ENCODE measurements around the gene POLR2C. TPM values are rescaled to one million over a fixed set of nuclear protein-coding genes. Genes with fewer than 3 reads are reported as not detected.

The POLR2C gene
- total RNA-seq, 6 experiments from 2014 or later = 66.0 to 79.4 (median 71.3) TPM

DNA sequence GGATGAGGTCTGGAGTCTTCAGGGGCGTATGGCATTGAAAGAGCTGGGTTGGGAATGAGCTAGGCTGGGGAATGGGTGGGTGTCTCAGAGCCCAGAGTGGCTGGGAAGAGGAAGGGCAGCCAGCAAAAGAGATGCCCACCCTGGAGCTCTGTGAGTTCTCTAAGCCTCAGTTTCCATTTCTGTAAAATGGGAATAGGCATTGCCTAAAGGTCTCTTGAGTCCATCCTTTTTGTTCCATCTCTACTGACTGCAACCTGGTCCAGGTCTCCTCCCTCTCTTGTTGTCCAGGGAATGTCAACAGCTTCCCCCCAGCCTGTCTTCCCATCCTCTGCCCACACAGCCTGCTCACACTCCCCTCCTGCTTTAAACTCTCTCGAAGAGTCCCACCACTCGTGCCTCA, 54.3 kb downstream of the POLR2C start:
- Mint-ChIP-seq H3K27ac (no peak overlapping the region), H3K9me3 (no peaks in the 10 kb centered on the region), H3K36me3 (ENCODE audit: low read depth) (no peaks in the 10 kb centered on the region), H3K4me3 (no peak overlapping the region), H3K4me1 (ENCODE audit: low read depth) (no peaks in the 10 kb centered on the region), H3K27me3 (ENCODE audit: insufficient read depth) (peaks cover 3% of the 10 kb centered on the region; the same call in 1 of the 2 replicates)
- DNase-seq = no peak
- TF ChIP-seq, protein P1, sequence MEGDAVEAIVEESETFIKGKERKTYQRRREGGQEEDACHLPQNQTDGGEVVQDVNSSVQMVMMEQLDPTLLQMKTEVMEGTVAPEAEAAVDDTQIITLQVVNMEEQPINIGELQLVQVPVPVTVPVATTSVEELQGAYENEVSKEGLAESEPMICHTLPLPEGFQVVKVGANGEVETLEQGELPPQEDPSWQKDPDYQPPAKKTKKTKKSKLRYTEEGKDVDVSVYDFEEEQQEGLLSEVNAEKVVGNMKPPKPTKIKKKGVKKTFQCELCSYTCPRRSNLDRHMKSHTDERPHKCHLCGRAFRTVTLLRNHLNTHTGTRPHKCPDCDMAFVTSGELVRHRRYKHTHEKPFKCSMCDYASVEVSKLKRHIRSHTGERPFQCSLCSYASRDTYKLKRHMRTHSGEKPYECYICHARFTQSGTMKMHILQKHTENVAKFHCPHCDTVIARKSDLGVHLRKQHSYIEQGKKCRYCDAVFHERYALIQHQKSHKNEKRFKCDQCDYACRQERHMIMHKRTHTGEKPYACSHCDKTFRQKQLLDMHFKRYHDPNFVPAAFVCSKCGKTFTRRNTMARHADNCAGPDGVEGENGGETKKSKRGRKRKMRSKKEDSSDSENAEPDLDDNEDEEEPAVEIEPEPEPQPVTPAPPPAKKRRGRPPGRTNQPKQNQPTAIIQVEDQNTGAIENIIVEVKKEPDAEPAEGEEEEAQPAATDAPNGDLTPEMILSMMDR (IDR thresholded peaks at IDR 0.05) = no peak

DNA sequence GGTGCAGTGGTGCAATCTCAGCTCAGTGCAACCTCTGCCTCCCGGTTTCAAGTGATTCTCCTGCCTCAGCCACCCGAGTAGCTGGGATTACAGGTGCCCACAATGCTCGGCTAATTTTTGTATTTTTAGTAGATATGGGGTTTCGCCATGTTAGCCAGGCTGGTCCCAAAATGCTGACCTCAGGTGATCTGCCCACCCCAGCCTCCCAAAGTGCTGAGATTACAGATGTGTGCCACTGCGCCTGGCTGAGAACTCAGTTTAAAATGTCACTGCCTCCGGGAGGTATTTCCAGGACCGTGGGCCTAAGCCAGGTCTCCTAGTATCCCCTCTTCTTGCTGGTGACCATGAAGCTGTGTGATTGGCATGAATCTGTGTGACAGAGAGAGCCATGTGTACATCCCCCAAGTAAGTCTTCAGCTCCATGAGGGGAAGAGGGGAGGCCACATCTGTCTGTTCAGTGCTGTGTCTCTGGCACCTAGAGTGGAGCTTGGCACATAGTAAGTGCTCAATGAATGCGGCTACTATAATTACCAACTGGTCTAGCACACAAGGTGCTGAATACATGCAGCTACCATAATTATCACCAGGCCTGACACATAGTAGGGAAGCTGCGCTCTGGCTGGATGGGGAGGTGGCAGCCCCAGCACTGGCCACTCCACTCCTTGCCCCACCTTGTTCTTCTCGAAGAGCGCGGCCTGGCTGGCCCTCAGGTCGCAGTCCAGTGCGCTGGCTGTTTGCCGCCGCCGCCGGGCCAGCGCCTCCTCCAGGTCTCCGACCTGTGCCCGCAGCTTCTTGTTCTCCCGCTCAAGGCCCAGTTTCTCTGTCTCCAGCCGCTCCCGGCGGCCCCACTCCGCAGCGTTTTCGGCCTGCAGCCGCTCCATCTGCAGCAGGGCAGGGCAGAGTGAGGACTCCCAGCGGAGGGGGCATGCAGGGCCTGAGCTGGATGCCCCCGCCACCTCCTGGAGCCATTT, 55.2 kb downstream of the POLR2C start:
- no peak overlapping the region for H3K4me3 Mint-ChIP-seq

DNA sequence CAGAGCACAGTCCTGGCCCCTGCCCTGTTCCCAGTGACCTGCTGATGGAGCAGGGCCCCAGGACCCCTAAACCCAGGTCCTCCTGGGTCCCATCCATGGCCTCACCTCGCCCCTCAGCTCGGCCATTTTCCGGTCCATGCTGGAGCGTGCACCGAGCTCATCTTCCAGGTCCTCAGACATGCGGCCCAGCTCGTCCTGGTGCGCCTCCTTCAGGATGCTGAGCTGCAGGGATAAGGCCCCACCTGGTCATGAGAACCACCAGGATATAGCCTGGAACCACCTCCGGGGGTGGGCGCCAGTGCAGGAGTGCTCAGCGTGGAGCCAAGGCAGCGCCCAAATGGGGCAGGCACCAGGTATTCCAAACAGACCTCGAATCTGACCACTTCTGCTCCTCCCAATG, 56.0 kb downstream of the POLR2C start:
- Mint-ChIP-seq H3K4me3 (no peak overlapping the region), H3K27ac (no peak overlapping the region)

More for the DNA sequence above, 55.2 kb downstream of the POLR2C start:
- TF ChIP-seq, protein P1 (IDR thresholded peaks at IDR 0.05) = no peak
- Mint-ChIP-seq H3K27ac (no peak overlapping the region), H3K4me1 (ENCODE audit: low read depth) (no peaks in the 10 kb centered on the region), H3K36me3 (ENCODE audit: low read depth) (no peaks in the 10 kb centered on the region), H3K27me3 (ENCODE audit: insufficient read depth) (peaks cover 3% of the 10 kb centered on the region; the same call in 1 of the 2 replicates), H3K9me3 (no peaks in the 10 kb centered on the region)
- no peak for DNase-seq

DNA sequence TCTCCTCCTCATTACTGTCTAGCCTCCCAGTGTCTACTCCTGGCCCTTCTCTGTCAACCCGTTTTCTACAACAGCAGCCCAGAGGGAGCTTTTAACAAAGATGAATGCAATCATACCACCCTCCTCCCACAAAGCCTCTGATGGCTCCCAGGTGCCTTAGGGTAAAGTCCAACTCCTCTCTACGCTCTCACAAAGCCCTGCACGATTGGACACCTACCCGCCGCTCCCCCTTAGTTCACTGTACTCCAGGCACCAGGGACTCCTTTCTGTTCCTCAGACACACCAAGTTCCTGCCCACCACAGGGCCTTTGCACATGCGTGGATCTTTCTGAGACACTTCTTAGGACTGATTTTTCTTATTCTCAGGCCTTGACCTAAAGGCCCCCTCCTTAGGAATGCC, 56.4 kb downstream of the POLR2C start:
- H3K4me1 Mint-ChIP-seq (ENCODE audit: low read depth) = no peaks in the 10 kb centered on the region
- H3K27ac Mint-ChIP-seq = no peak overlapping the region

More for the DNA sequence above, 56.0 kb downstream of the POLR2C start:
- no peak for DNase-seq
- Mint-ChIP-seq H3K9me3 (no peaks in the 10 kb centered on the region), H3K36me3 (ENCODE audit: low read depth) (no peaks in the 10 kb centered on the region), H3K4me1 (ENCODE audit: low read depth) (no peaks in the 10 kb centered on the region), H3K27me3 (ENCODE audit: insufficient read depth) (peaks cover 5% of the 10 kb centered on the region; the same call in 1 of the 2 replicates)
- TF ChIP-seq, protein P1 (IDR thresholded peaks at IDR 0.05) = peak; percentile 8; the same call in 1 of the 2 replicates

DNA sequence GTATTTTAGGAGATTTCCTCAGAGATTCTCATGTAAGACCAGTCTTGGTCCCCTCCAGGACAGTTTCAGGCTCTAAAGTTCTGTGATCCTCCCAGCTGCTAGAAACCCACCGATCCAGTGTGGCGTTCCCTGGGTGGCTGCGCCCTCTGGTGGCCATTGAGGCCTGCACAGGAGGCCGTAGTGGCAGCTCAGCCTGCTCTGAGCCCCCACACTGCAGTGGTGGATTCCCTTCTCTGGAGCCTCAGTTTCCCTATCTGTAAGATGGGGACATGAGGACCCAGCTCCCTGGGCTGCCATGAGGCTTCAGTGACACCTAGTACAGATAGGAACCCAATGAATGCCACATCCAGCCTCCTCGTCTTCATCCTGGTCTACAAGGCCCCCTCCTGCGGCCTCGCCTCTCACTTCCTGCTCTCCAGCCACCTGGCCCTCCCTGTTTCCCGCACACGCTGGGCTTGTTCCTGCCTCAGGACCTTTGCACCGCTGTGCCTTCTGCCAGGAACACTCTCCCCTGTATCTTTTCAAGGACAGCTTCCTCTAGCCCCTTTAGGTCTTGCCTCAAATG, 57.4 kb downstream of the POLR2C start:
- TF ChIP-seq, protein P1 (IDR thresholded peaks at IDR 0.05) = peak; percentile 98
- Mint-ChIP-seq H3K4me3 (no peak overlapping the region), H3K36me3 (ENCODE audit: low read depth) (no peaks in the 10 kb centered on the region), H3K4me1 (ENCODE audit: low read depth) (no peaks in the 10 kb centered on the region), H3K27me3 (ENCODE audit: insufficient read depth) (peaks cover 5% of the 10 kb centered on the region; the same call in 1 of the 2 replicates), H3K9me3 (no peaks in the 10 kb centered on the region), H3K27ac (no peak overlapping the region)
- peak; percentile 45 for DNase-seq

More for the DNA sequence above, 56.4 kb downstream of the POLR2C start:
- Mint-ChIP-seq H3K27me3 (ENCODE audit: insufficient read depth) (peaks cover 5% of the 10 kb centered on the region; the same call in 1 of the 2 replicates), H3K36me3 (ENCODE audit: low read depth) (no peaks in the 10 kb centered on the region), H3K9me3 (no peaks in the 10 kb centered on the region), H3K4me3 (no peak overlapping the region)
- TF ChIP-seq, protein P1 (IDR thresholded peaks at IDR 0.05) = no peak
- DNase-seq = no peak

Other genes starting within 250 kb of the POLR2C start
- gene ARL2BP, start 217.4 kb upstream of the POLR2C start, total RNA-seq (2021; fragmentation: NEBNext Ultra II Directional; extraction: Animal tissue kit (Norgen Biotek cat#: 25700)) = 10 to 100 TPM; 70.3 to 80.0 (median 76.7) TPM
- not detected for gene PLLP, start 178.0 kb upstream of the POLR2C start, total RNA-seq (2021; fragmentation: NEBNext Ultra II Directional; extraction: Animal tissue kit (Norgen Biotek cat#: 25700))
- not detected for gene CCL22, start 103.9 kb upstream of the POLR2C start, total RNA-seq (2021; fragmentation: NEBNext Ultra II Directional; extraction: Animal tissue kit (Norgen Biotek cat#: 25700))
- not detected for gene CX3CL1, start 90.2 kb upstream of the POLR2C start, total RNA-seq (2021; fragmentation: NEBNext Ultra II Directional; extraction: Animal tissue kit (Norgen Biotek cat#: 25700))
- not detected for gene CCL17, start 57.9 kb upstream of the POLR2C start, total RNA-seq (2021; fragmentation: NEBNext Ultra II Directional; extraction: Animal tissue kit (Norgen Biotek cat#: 25700))
- gene CIAPIN1, start 15.3 kb upstream of the POLR2C start, total RNA-seq (2021; fragmentation: NEBNext Ultra II Directional; extraction: Animal tissue kit (Norgen Biotek cat#: 25700)) = 10 to 100 TPM; 37.5 to 49.0 (median 46.8) TPM
- 10 to 100 TPM; 28.0 to 34.2 (median 30.7) TPM for gene COQ9, start 15.2 kb upstream of the POLR2C start, total RNA-seq (2021; fragmentation: NEBNext Ultra II Directional; extraction: Animal tissue kit (Norgen Biotek cat#: 25700))
- 10 to 100 TPM; 24.4 to 28.9 (median 24.9) TPM for gene DOK4, start 23.8 kb downstream of the POLR2C start, total RNA-seq (2021; fragmentation: NEBNext Ultra II Directional; extraction: Animal tissue kit (Norgen Biotek cat#: 25700))
- 1 to 10 TPM; 3.6 to 4.6 (median 4.1) TPM for gene CCDC102A, start 73.9 kb downstream of the POLR2C start, total RNA-seq (2021; fragmentation: NEBNext Ultra II Directional; extraction: Animal tissue kit (Norgen Biotek cat#: 25700))
- not detected for gene ADGRG5, start 80.0 kb downstream of the POLR2C start, total RNA-seq (2021; fragmentation: NEBNext Ultra II Directional; extraction: Animal tissue kit (Norgen Biotek cat#: 25700))
- 1 to 10 TPM in 1 of 6 experiments, under 1 TPM in 5; 0.18 to 1.4 (median 0.50) TPM for gene ADGRG1, start 166.0 kb downstream of the POLR2C start, total RNA-seq (2021; fragmentation: NEBNext Ultra II Directional; extraction: Animal tissue kit (Norgen Biotek cat#: 25700))
- not detected for gene ADGRG3, start 205.6 kb downstream of the POLR2C start, total RNA-seq (2021; fragmentation: NEBNext Ultra II Directional; extraction: Animal tissue kit (Norgen Biotek cat#: 25700))
- gene DRC7, start 232.1 kb downstream of the POLR2C start, total RNA-seq (2021; fragmentation: NEBNext Ultra II Directional; extraction: Animal tissue kit (Norgen Biotek cat#: 25700)) = not detected